BE2C (cell line): ENCODE results near the gene HDAC7.
A peak's percentile ranks its signal among the peaks of the same experiment; 100 is the strongest.

ENCODE experiments used
- DNase-seq: peaks from one replicate; pipeline ENCODE4 v3.0.0-alpha.2; 2020
- H3K27me3 ChIP-seq: fragments of 250-450 bp; sonication (Bioruptor Pico); 2 replicates; pipeline ENCODE4 v1.5.1; 2020; ENCODE audit warnings: mild to moderate bottlenecking
- H3K36me3 ChIP-seq: fragments of 250-450 bp; sonication (Bioruptor Pico); 2 replicates; pipeline ENCODE4 v1.5.1; 2020; ENCODE audit warnings: mild to moderate bottlenecking
- H3K4me1 ChIP-seq: fragments of 250-450 bp; sonication (Bioruptor Pico); 2 replicates; pipeline ENCODE4 v1.5.1; 2020
- H3K4me3 ChIP-seq: 2 replicates; pipeline ENCODE4 v1.5.1; 2011; ENCODE audit warnings: low read depth, low read length
- H3K9me3 ChIP-seq: fragments of 250-450 bp; sonication (Bioruptor Pico); 2 replicates; pipeline ENCODE4 v1.5.1; 2020
- TF ChIP-seq, protein P1 (sequence below): IDR thresholded peaks from 2 replicates; pipeline ENCODE4 v1.5.1; 2012; ENCODE audit warnings: mild to moderate bottlenecking, low read depth, low read length

The HDAC7 gene

DNA sequence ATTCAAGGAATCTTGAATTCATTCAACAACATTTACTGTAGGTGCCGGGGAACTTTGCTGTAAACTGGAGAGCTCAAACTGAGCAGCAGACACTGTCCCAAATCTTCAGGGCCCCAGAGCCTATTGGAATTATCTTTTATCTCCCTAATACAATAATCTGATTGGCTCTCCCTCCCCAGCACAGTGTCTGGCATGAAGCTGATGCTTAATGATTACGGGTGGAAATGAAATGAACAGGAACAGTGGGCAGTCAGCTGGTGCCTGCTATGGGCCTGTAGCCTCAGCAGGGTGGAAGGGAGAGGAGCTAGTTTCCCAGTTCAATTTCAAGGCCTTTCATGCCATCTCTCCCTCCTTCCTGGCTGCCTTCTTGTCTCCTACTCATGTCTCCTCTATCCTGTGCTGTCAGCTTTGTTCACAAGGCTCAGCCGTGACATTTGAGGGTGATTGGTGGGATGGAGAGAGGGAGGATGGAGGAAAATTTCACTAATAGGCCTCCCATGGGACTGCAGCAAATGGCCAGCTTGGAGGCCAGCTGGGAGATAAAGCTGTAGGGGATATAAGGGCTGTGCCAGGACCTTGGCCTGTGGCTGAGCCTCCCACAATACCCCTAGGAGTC lies 56.7 kb downstream of the HDAC7 start:
- TF ChIP-seq, protein P1, sequence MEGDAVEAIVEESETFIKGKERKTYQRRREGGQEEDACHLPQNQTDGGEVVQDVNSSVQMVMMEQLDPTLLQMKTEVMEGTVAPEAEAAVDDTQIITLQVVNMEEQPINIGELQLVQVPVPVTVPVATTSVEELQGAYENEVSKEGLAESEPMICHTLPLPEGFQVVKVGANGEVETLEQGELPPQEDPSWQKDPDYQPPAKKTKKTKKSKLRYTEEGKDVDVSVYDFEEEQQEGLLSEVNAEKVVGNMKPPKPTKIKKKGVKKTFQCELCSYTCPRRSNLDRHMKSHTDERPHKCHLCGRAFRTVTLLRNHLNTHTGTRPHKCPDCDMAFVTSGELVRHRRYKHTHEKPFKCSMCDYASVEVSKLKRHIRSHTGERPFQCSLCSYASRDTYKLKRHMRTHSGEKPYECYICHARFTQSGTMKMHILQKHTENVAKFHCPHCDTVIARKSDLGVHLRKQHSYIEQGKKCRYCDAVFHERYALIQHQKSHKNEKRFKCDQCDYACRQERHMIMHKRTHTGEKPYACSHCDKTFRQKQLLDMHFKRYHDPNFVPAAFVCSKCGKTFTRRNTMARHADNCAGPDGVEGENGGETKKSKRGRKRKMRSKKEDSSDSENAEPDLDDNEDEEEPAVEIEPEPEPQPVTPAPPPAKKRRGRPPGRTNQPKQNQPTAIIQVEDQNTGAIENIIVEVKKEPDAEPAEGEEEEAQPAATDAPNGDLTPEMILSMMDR, result no peak
- peaks cover 41% of the 10 kb centered on the region for H3K4me1 ChIP-seq
- H3K9me3 ChIP-seq, result no peaks in the 10 kb centered on the region
- H3K4me3 ChIP-seq, result peak overlapping the region; percentile 12
- H3K36me3 ChIP-seq, result no peaks in the 10 kb centered on the region
- H3K27me3 ChIP-seq, result no peaks in the 10 kb centered on the region
- peak; percentile 72 for DNase-seq

DNA sequence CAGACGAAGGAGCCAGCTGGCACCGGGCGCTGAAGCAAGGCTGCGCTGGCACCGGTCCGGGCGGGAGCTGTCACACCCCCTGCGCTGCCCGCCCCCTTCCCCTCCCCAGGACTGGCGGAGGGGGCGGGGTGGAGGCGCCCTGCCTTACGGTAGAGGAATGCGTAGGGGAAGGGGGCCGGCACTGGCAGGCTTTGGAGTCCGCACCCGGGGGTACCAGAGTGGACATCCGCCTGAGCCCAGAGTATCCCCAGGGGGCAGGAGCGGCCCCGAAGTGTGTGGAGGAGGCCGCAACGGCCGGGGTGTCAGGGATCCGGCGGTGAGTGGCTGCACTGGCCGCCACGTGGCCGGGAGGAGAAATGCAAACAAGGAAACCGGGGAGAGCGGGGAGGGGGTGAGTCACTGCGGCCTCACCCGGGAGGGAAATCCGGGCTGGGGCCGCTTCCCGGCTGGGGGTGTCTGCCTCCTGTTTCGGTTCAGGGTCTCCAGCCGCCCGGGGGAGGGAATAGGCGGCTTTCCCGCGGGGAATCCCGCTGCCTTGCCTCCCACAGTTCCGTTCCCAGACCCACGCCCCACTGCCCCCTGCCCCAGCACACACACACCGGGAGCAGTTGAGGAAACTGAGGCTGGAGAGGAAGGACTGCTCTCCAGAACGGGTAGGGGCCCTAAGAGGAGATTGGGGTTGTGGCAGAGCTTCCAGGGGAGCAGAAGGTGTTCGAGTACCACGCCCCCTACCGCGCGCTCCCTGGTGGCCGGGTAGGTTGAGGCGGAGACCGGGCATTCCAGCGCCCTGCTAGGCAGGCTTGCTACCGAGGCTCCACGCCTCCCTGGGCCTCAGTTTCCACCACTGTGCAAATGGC lies 60.6 kb downstream of the HDAC7 start, which contains the start of gene RAPGEF3:
Gene RAPGEF3 (minus strand): TSS at position 47 of the 857 bp plus-strand sequence. CDS start 324 bp downstream, outside the sequence.
- DNase-seq, result peak; percentile 84
- Histone ChIP-seq H3K36me3 (no peaks in the 10 kb centered on the region), H3K4me3 (peak within 1 kb of the TSS; percentile 67), H3K4me1 (peaks cover 53% of the 10 kb centered on the region), H3K27me3 (no peaks in the 10 kb centered on the region), H3K9me3 (no peaks in the 10 kb centered on the region)
- TF ChIP-seq, protein P1, result peak; percentile 55

DNA sequence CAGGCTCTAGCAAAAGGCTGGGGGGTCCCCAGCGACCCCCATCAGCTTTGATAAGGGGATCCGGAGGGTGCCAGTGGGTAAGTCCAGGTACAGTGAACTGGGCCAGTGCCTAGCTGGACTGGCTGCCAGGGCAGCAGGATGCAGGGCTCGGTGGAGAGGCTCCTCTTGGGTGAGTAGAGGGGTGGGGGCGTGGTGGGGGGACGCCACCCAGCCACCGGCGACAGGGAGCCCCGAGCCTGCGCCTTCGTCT lies 61.2 kb downstream of the HDAC7 start:
- Histone ChIP-seq H3K4me3 (peak overlapping the region; percentile 67), H3K9me3 (no peaks in the 10 kb centered on the region), H3K36me3 (no peaks in the 10 kb centered on the region), H3K27me3 (no peaks in the 10 kb centered on the region), H3K4me1 (peaks cover 53% of the 10 kb centered on the region)
- TF ChIP-seq, protein P1, result no peak
- no peak for DNase-seq

DNA sequence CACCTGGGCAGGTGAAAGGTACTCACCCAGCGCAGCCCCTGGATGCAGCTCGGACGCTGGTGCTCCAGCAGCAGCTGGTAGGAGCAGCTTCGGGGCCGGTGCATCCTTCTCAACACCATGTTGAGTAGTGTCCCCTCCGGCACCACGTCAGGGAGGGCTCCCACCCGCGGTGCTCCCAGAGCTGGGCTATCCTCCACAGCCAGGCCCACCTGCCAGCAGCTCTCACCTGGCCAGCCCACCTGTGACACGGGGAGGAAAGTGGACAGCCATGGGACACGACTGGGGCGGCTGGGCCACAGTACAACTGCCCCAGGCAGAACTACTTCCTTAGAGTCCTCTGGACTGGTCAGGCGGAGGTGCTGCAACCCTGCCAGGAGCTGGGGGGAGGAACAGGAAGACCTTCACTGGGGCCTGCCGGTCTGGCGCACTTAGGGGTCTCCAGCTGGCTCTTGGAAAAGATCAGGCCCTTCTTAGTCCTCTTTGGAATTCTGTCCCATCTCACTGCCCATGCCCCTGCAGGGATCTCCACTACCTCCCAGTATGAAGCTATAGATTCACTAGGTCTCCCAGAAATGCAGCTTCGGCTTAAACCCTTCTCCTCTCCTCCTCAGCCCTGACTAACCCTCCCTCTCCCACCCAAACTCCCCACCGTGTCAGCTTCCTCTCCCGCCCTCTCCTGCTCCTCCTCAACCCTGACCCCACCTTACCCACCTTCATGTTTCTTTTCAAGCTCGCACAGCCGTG lies 61.7 kb downstream of the HDAC7 start:
- Histone ChIP-seq H3K36me3 (no peaks in the 10 kb centered on the region), H3K4me1 (peaks cover 54% of the 10 kb centered on the region), H3K4me3 (peak overlapping the region; percentile 67), H3K27me3 (no peaks in the 10 kb centered on the region), H3K9me3 (no peaks in the 10 kb centered on the region)
- TF ChIP-seq, protein P1, result no peak
- no peak for DNase-seq

DNA sequence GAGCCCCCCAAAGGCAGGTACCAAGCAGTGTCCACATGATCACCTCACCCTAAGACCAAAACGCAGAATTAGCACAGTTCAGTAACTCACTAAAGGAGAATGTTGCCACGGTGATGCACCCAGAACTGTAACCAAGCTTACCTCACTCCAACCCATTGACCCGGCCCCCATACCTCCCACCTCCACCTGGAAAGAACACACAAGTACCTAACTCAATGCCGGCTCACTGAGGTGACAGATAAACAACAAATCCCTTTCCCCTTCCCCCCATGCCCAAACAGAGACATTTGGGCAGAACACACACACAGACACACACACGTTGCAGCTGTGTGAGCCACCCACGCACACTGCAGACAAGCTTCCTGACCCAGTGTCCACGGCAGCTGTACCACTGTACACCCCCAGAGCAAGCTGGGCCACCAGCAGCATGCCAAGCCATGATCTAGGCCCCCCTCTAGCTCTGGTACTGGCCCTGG lies 62.3 kb downstream of the HDAC7 start:
- Histone ChIP-seq H3K27me3 (no peaks in the 10 kb centered on the region), H3K36me3 (no peaks in the 10 kb centered on the region), H3K4me1 (peaks cover 57% of the 10 kb centered on the region), H3K9me3 (no peaks in the 10 kb centered on the region), H3K4me3 (no peak overlapping the region)
- no peak for DNase-seq
- TF ChIP-seq, protein P1, result no peak
